Measurements from ENCODE around the gene PAIP2.
A peak's percentile ranks its signal among the peaks of the same experiment; 100 is the strongest.

The PAIP2 gene

DNA sequence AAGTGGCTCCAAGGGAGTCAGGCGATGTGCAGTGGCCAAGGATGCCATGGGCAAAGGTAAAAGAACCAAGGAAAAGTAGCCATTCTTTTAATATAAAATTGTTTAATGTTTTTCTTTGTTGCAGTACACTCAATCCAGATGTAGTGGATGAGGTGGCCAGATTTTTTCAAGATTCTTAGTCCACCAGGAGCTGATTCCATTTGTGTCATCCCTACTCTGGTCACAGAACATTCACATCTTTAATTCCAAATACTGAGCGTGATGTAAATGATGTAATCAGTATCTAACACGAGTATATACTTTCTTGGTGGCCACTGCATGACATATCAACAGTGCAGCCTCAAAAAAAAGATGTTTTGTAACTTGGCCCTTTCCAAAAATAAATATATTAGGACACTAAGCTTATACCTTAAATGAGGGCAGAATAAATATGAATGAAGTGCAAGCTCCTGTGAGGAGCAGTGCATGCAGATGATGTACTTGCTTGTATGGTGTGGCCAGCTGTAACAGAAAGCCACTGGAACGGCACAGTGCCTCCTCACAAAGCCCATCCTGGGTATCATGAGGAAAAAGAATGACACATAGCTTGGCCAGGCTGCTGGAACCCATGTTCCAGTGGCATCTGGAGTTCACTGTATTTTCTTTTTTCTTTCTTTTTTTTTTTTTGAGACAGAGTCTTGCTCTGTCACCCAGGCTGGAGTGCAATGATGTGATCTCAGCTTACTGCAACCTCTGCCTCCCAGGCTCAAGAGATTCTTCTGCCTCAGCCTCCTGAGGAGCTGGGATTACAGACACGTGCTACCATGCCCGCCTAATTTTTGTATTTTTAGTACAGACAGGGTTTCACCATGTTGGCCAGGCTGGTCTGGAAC, 68.7 kb downstream of the PAIP2 start:
- H3K9me3 Mint-ChIP-seq = no peaks in the 10 kb centered on the region
- peaks cover 11 to 19% of the 10 kb centered on the region in 2 donors for H3K36me3 Mint-ChIP-seq
- H3K4me1 Mint-ChIP-seq = peaks cover 16 to 29% of the 10 kb centered on the region in 2 donors
- H3K4me3 Mint-ChIP-seq = no peak overlapping the region
- H3K27ac Mint-ChIP-seq = no peak overlapping the region
- ATAC-seq (replicated peaks) (no peak), DNase-seq (no peak)
- H3K27me3 Mint-ChIP-seq = no peaks in the 10 kb centered on the region

- Mint-ChIP-seq H3K36me3 (peaks cover 11 to 19% of the 10 kb centered on the region in 2 donors), H3K4me3 (no peak overlapping the region), H3K4me1 (peaks cover 16 to 35% of the 10 kb centered on the region in 2 donors), H3K9me3 (no peaks in the 10 kb centered on the region), H3K27ac (no peak overlapping the region), H3K27me3 (no peaks in the 10 kb centered on the region)
- DNase-seq (no peak), ATAC-seq (replicated peaks) (no peak)
Measured at GRCh38 chr5:139410993-139411828, 69.6 kb downstream of the PAIP2 start.

DNA sequence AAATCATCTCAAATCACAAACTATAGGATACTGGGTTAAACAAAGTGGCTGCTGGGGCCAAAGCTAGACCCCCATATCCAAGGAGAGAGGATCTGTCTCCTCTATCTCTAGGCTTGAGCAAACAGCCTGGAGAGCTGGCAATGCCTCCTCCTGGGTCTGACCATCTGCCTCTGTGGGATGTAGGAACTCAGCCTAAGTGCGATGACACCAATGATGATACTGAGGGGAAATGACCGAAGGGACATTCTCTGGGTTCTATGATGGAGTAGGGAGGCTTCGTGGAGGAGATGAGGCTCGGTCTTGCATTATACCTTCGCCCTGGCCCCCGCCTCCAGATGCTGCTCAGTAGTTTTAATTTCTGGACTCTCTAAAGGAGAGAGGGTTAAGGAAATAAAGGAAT, 71.5 kb downstream of the PAIP2 start:
- Mint-ChIP-seq H3K27ac (no peak overlapping the region), H3K27me3 (no peaks in the 10 kb centered on the region), H3K9me3 (no peaks in the 10 kb centered on the region), H3K36me3 (peaks cover 12 to 25% of the 10 kb centered on the region in 2 donors), H3K4me1 (peaks cover 7 to 28% of the 10 kb centered on the region in 2 donors), H3K4me3 (no peak overlapping the region)
- ATAC-seq (replicated peaks) = no peak
- DNase-seq = no peak

GRCh38 chr5:139413963-139414362, 72.3 kb downstream of the PAIP2 start:
- ATAC-seq (replicated peaks) = no peak
- DNase-seq = no peak
- peaks cover 20 to 33% of the 10 kb centered on the region in 2 donors for H3K36me3 Mint-ChIP-seq
- peaks cover 7 to 27% of the 10 kb centered on the region in 2 donors for H3K4me1 Mint-ChIP-seq
- H3K27ac Mint-ChIP-seq = no peak overlapping the region
- H3K4me3 Mint-ChIP-seq = no peak overlapping the region
- H3K9me3 Mint-ChIP-seq = no peaks in the 10 kb centered on the region
- no peaks in the 10 kb centered on the region for H3K27me3 Mint-ChIP-seq

GRCh38 chr5:139414581-139415130, 73.0 kb downstream of the PAIP2 start:
- no peaks in the 10 kb centered on the region for H3K9me3 Mint-ChIP-seq
- H3K4me1 Mint-ChIP-seq = peaks cover 7 to 27% of the 10 kb centered on the region in 2 donors
- H3K36me3 Mint-ChIP-seq = peaks cover 26 to 38% of the 10 kb centered on the region in 2 donors
- no peak overlapping the region for H3K4me3 Mint-ChIP-seq
- DNase-seq (no peak), ATAC-seq (replicated peaks) (peak; percentile 31 to 42)
- no peaks in the 10 kb centered on the region for H3K27me3 Mint-ChIP-seq
- no peak overlapping the region for H3K27ac Mint-ChIP-seq

GRCh38 chr5:139415221-139415861, 73.7 kb downstream of the PAIP2 start:
- no peaks in the 10 kb centered on the region for H3K9me3 Mint-ChIP-seq
- H3K36me3 Mint-ChIP-seq = peaks cover 31 to 43% of the 10 kb centered on the region in 2 donors
- no peak for DNase-seq
- H3K4me1 Mint-ChIP-seq = peaks cover 7 to 27% of the 10 kb centered on the region in 2 donors
- H3K27me3 Mint-ChIP-seq = no peaks in the 10 kb centered on the region
- no peak overlapping the region for H3K4me3 Mint-ChIP-seq
- H3K27ac Mint-ChIP-seq = no peak overlapping the region
- peak in 1 of 2 donors; percentile 37 for ATAC-seq (replicated peaks)

DNA sequence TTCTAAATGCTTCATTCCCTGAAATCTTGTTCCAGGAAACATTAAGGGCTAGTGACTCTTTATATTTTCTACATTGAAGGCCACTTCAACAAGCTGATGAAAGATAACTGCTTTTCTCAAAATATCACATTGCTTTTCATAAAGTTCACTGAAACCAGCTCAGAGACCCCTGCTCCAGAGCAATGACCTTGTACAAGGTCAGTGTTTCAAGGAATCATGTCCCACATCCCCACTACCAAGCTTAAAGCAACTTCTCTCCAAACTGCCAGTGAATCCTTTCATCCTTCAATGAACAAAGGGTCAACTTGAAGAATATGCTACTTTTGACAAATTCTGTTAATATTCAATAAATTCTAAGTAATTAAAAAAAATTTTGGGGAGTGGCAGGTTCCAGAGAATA, 74.2 kb downstream of the PAIP2 start:
- Mint-ChIP-seq H3K9me3 (no peaks in the 10 kb centered on the region), H3K36me3 (peaks cover 35 to 48% of the 10 kb centered on the region in 2 donors), H3K27me3 (no peaks in the 10 kb centered on the region), H3K27ac (no peak overlapping the region), H3K4me1 (peaks cover 7 to 27% of the 10 kb centered on the region in 2 donors), H3K4me3 (no peak overlapping the region)
- ATAC-seq (replicated peaks) = no peak
- DNase-seq = no peak

DNA sequence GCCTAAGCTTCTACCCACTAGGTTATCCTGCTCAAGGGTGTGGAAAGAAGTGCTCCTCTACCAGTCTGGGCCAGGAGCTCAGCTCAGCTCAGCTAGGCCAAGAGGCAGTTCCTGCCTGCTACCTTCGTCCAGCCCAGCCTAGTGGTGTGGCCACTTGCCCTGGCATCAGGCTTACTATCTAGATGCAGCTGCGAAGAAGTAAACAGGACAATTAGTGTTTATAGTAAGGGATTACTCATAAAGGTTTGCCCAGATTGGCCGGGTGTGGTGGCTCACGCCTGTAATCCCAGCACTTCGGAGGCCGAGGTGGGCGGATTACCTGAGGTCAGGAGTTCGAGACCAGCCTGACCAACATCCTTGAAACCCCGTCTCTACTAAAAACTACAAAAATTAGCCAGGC, 75.0 kb downstream of the PAIP2 start:
- peak; percentile 14 to 15 for ATAC-seq (replicated peaks)
- Mint-ChIP-seq H3K27me3 (no peaks in the 10 kb centered on the region), H3K4me1 (peaks cover 7 to 27% of the 10 kb centered on the region in 2 donors), H3K27ac (peak overlapping the region; percentile 56), H3K9me3 (no peaks in the 10 kb centered on the region), H3K4me3 (no peak overlapping the region), H3K36me3 (peaks cover 35 to 49% of the 10 kb centered on the region in 2 donors)
- DNase-seq = no peak

- Mint-ChIP-seq H3K4me1 (peaks cover 7 to 28% of the 10 kb centered on the region in 2 donors), H3K27me3 (no peaks in the 10 kb centered on the region), H3K27ac (no peak overlapping the region), H3K36me3 (peaks cover 36 to 50% of the 10 kb centered on the region in 2 donors), H3K9me3 (no peaks in the 10 kb centered on the region), H3K4me3 (no peak overlapping the region)
- peak; percentile 64 to 65 for ATAC-seq (replicated peaks)
- DNase-seq = no peak
Measured at GRCh38 chr5:139417214-139417613, 75.6 kb downstream of the PAIP2 start.

GRCh38 chr5:139418793-139419192, 77.1 kb downstream of the PAIP2 start:
- no peaks in the 10 kb centered on the region for H3K9me3 Mint-ChIP-seq
- no peak overlapping the region for H3K4me3 Mint-ChIP-seq
- DNase-seq = no peak
- H3K4me1 Mint-ChIP-seq = peaks cover 10 to 32% of the 10 kb centered on the region in 2 donors
- no peak for ATAC-seq (replicated peaks)
- no peak overlapping the region for H3K27ac Mint-ChIP-seq
- peaks cover 38 to 45% of the 10 kb centered on the region in 2 donors for H3K36me3 Mint-ChIP-seq
- H3K27me3 Mint-ChIP-seq = no peaks in the 10 kb centered on the region

Data from stimulated activated naive B cell treated with anti-CD40 and anti-IgM and Interleukin-4, amounts not matched to agents 10 μg/mL and 1 μg/mL and 100 μg/mL, for 72 hours (primary cell).